Activated naive CD8-positive, alpha-beta T cell (primary cell): ENCODE measurements around the gene PEX11G.

ENCODE experiments used
- H3K27ac Mint-ChIP-seq: one replicate; pipeline ENCODE4 v1.8.0; 2021; ENCODE audit warnings: mixed read lengths
- H3K27me3 Mint-ChIP-seq: one replicate; pipeline ENCODE4 v1.8.0; 2021; ENCODE audit warnings: mixed read lengths
- H3K36me3 Mint-ChIP-seq: one replicate; pipeline ENCODE4 v1.8.0; 2021; ENCODE audit warnings: mixed read lengths
- H3K4me1 Mint-ChIP-seq: one replicate; pipeline ENCODE4 v1.8.0; 2021; ENCODE audit warnings: low read depth, mixed read lengths
- H3K4me3 Mint-ChIP-seq: one replicate; pipeline ENCODE4 v1.8.0; 2021; ENCODE audit warnings: mild to moderate bottlenecking, mixed read lengths
- H3K9me3 Mint-ChIP-seq: one replicate; pipeline ENCODE4 v1.8.0; 2021; ENCODE audit warnings: low read depth, mixed read lengths

Gene PEX11G

DNA sequence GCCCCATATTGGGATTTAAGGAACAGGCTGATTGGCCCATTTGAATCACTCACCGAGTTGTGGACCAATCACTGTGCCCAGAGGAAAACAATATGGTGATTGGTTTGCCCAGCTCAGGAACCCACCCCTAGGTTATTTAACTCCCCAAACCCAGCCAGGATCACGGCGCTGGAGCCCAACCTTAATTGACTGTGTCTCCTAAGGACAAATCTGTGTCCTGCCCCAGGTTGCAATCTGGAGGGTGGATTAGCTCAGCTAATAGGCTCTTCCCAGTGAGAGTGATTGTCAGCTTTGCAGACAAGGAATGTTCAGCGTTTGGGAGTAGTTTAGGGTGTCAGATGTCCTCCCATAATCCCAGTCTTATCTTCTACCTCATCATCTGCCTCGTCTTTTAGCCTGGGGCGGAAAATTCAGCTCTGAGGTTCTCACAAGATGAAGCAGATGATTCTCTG lies 23.6 kb upstream of the PEX11G start:
- H3K4me1 Mint-ChIP-seq: peaks cover 12% of the 10 kb centered on the region
- H3K36me3 Mint-ChIP-seq: no peaks in the 10 kb centered on the region
- peaks cover 1% of the 10 kb centered on the region for H3K27me3 Mint-ChIP-seq
- H3K27ac Mint-ChIP-seq: no peak overlapping the region
- no peaks in the 10 kb centered on the region for H3K9me3 Mint-ChIP-seq
- H3K4me3 Mint-ChIP-seq: no peak overlapping the region

DNA sequence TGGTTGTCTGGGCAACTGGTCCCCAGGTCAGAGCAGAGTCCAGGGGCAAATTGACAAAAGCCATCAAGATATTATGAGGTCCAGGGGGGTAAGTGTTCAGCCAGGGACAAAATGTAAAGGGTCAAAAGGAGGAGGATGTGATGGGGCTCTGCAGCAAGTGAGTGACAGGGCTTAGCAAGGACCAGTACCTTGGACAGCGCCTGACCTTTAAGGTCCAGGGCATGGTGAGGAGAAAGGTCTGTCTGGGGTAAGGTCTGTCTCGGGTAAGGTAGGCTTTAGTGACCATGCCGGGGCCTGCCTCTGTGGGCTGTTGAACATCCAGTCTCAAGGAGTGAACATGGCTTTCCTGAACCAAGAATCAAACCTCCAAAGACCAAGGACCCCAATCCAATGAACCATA lies 20.8 kb upstream of the PEX11G start:
- Mint-ChIP-seq H3K4me1 (peaks cover 10% of the 10 kb centered on the region), H3K36me3 (no peaks in the 10 kb centered on the region), H3K27me3 (peaks cover 4% of the 10 kb centered on the region), H3K9me3 (no peaks in the 10 kb centered on the region), H3K27ac (no peak overlapping the region), H3K4me3 (no peak overlapping the region)

DNA sequence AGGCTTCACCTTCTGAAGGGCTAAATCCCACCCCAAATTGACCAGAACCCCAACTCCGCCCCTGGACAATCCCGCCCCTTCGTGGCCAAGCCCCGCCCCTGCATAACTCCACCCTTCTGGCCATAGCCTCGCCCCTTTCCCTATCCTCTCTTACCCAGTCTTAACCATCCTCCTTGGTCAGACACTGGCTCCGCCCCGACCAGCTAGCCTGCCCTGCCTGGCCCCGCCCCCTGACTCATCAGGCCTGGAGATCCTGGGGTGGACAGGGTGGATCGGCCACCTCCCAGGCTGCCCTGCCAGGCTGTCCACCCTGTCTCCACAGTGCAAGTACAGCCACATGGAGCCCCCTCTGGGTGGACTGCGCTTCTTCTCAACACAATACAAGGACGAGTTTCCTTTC lies 19.0 kb upstream of the PEX11G start:
- Mint-ChIP-seq H3K27me3 (peaks cover 7% of the 10 kb centered on the region), H3K36me3 (no peaks in the 10 kb centered on the region), H3K4me1 (peaks cover 10% of the 10 kb centered on the region), H3K4me3 (no peak overlapping the region), H3K27ac (no peak overlapping the region), H3K9me3 (no peaks in the 10 kb centered on the region)

DNA sequence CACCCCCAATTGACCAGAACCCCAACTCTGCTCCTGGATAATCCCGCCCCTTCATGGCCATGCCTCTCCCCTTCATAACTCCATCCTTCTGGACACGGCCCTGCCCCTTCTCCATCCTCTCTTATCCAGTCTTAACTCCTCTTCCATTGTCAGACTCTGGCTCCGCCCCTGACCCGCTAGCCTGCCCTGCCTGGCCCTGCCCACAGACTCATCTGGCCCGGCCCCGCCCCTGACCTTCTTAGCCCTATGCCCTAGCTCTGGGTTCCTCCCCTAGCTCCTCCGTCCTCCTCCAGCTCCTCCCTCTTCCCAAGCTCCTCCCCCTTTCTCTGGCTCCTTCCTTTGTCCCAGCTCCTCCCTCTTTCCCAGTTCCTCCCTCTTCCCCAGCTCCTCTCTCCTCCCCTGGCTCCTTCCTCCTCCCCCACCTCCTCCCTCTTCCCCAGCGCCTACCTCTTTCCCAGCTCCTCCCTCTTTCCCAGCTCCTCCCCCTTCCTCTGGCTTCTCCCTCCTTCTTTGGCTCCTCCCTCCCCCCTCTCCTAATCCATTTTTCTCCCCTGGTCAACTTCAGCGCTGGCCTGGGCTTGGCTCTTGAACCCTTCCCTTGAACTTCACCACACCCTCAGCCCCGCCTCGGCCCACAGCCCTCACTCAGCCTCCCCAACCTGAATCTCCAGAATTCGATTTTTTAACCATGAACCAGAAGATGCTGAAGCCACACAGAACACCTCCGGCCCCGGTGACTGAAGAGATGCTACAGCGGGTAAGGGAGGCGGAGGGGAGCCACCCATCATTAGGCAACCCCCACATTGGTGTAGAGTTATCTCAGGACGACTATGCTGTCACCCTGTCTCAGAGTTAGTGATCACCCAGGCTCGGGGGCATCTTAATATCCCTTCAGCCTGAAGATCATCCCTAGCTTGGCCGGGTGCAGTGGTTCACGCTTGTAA lies 17.8 kb upstream of the PEX11G start:
- no peaks in the 10 kb centered on the region for H3K9me3 Mint-ChIP-seq
- H3K27me3 Mint-ChIP-seq: peaks cover 10% of the 10 kb centered on the region
- no peak overlapping the region for H3K4me3 Mint-ChIP-seq
- no peak overlapping the region for H3K27ac Mint-ChIP-seq
- H3K4me1 Mint-ChIP-seq: peaks cover 10% of the 10 kb centered on the region
- H3K36me3 Mint-ChIP-seq: no peaks in the 10 kb centered on the region

DNA sequence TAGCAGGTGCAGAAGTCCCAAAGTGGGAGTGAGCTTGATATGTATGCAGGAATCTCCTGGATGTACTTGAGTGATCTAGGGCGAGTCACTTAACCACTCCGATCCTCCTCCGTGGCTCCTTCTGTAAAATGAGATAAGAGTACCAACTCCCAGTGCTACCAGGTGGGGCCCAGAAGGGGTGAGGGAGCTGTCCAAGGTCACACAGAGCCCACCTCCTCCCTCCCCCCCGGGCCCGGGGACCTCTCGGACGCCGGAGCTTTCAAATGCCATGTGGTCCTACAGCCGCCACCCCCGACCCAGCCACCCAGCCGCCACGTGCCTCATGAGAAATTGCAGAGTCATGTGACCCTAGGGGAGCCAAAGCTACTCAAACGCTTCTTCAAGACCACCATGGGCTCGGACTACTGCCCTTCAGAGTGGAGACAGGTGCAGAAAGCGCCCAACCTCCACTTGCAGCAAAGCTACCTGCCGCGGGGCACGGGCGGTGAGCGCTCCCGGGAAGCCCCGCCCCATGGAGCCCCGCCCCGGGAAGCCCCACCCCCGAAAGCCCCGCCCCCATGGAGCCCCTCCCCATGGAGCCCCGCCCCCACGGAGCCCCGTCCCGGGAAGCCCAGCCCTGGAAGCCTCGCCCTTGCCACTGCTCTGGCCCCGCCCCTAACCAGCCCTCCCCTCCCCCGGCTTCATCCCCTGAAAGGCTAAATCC lies 17.0 kb upstream of the PEX11G start:
- no peaks in the 10 kb centered on the region for H3K36me3 Mint-ChIP-seq
- peaks cover 10% of the 10 kb centered on the region for H3K4me1 Mint-ChIP-seq
- H3K27me3 Mint-ChIP-seq: peaks cover 12% of the 10 kb centered on the region
- no peaks in the 10 kb centered on the region for H3K9me3 Mint-ChIP-seq
- peak overlapping the region; percentile 40 for H3K4me3 Mint-ChIP-seq
- no peak overlapping the region for H3K27ac Mint-ChIP-seq

DNA sequence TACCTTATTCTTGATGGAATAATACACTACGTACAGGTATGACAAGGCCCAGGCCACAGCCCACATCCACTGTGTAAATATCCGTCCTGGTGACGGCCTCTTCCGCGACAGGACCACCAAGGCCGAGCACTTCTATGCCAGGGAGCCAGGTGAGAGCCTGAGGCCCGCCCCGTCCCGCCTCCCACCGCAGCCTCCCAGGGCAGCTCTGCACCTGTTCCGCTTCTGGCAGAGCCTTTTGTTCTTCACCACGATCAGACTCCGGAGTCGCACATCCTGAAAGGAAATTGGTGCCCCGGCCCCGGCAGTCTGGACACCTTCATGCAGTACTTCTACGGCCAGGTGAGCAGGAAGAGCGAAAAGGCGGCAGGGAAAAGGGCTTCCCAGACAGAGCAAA lies 16.4 kb upstream of the PEX11G start:
- Mint-ChIP-seq H3K4me1 (peaks cover 10% of the 10 kb centered on the region), H3K36me3 (no peaks in the 10 kb centered on the region), H3K4me3 (peak overlapping the region; percentile 40), H3K9me3 (no peaks in the 10 kb centered on the region), H3K27ac (no peak overlapping the region), H3K27me3 (peaks cover 12% of the 10 kb centered on the region)

DNA sequence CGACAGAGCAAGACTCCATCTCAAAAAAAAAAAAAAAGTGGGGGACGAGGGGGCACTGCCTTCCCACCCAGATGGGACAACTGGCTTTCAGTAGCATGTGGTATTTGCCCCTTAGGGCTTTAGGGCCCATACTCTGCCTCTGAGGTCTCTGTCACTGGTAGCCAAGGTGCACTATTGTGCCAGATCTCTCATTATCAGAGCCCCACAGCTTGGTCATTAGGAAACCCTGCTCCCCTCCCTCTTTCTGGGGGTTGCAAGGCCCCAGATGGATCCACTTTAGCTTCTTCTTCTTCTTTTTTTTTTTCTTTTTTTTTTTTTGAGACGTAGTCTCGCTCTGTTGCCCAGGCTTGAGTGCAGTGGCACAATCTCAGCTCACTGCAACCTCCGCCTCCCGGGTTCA lies 15.8 kb upstream of the PEX11G start:
- Mint-ChIP-seq H3K4me1 (peaks cover 10% of the 10 kb centered on the region), H3K27me3 (peaks cover 12% of the 10 kb centered on the region), H3K9me3 (no peaks in the 10 kb centered on the region), H3K36me3 (no peaks in the 10 kb centered on the region), H3K27ac (no peak overlapping the region), H3K4me3 (no peak overlapping the region)

DNA sequence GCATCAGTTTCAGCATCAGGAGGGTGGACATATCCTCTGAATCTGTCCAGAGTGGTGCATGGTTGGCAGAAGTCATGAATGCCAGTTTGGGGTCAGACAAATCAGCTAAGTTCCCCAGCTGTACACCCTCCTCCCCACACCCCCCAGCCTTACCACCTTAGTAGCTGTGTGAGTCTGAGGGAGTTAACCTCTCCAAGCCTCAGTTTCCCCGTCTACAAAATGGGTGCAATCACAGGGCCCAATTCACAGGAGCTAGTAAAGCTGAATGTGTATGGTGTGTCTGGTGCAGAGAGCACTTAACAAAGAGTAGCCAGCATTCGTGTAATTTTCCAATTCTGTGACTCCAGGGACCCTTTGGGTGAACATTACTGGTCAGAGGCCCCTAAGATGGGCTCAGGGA lies 13.7 kb upstream of the PEX11G start:
- Mint-ChIP-seq H3K4me1 (peaks cover 10% of the 10 kb centered on the region), H3K27me3 (peaks cover 17% of the 10 kb centered on the region), H3K36me3 (no peaks in the 10 kb centered on the region), H3K4me3 (no peak overlapping the region), H3K27ac (no peak overlapping the region), H3K9me3 (no peaks in the 10 kb centered on the region)

DNA sequence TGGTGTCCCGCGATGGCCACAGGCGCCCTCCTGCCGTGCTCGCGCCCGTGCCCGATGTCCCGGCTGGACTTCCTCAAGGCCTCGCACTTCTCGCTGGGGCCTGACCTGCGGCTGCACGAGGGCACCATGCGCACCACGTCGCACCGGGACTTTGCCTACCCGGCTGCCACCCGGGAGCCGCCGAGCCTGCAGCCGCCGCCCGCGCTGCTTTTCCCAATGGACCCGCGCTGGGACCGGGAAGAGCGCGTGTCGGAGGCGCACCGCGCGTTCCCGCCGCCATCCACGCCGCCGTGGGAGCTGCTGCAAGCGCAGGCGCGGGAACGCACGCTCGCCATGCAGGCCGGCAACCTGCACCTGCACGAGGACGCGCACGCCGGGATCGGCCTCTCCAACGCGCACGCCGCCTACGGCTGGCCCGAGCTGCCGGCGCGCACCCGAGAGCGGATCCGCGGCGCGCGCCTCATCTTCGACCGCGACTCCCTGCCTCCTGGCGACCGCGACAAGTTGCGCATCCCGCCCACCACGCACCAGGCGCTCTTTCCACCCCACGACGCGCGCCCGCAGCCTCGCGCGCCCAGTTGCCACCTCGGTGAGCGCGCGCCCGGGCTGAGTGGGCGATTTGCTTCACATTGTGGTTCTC lies 12.1 kb upstream of the PEX11G start:
- peaks cover 21% of the 10 kb centered on the region for H3K27me3 Mint-ChIP-seq
- no peak overlapping the region for H3K27ac Mint-ChIP-seq
- H3K9me3 Mint-ChIP-seq: no peaks in the 10 kb centered on the region
- H3K4me1 Mint-ChIP-seq: peaks cover 6% of the 10 kb centered on the region
- peak overlapping the region; percentile 59 for H3K4me3 Mint-ChIP-seq
- H3K36me3 Mint-ChIP-seq: no peaks in the 10 kb centered on the region

DNA sequence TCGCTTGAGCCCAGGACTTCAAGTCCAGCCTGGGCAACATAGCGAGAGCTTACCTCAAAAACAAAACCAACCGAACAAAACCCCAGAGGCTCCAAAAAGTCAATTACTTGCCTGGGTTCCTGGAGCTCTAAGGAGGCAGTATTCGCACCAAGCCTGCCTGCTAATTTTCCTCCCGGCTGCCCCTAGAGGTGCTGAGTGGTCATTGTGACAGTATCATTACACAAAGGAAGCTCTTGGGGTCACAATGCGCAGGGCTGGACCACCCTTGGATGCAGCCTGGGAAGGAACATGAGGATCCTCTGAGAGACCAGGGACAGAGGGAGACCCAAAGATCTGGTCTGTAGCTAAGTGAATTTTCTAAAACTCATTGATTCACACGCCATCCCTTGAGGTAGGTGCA lies 8.5 kb upstream of the PEX11G start:
- peaks cover 4% of the 10 kb centered on the region for H3K4me1 Mint-ChIP-seq
- no peak overlapping the region for H3K4me3 Mint-ChIP-seq
- H3K27ac Mint-ChIP-seq: no peak overlapping the region
- H3K9me3 Mint-ChIP-seq: no peaks in the 10 kb centered on the region
- no peaks in the 10 kb centered on the region for H3K36me3 Mint-ChIP-seq
- H3K27me3 Mint-ChIP-seq: peaks cover 13% of the 10 kb centered on the region

DNA sequence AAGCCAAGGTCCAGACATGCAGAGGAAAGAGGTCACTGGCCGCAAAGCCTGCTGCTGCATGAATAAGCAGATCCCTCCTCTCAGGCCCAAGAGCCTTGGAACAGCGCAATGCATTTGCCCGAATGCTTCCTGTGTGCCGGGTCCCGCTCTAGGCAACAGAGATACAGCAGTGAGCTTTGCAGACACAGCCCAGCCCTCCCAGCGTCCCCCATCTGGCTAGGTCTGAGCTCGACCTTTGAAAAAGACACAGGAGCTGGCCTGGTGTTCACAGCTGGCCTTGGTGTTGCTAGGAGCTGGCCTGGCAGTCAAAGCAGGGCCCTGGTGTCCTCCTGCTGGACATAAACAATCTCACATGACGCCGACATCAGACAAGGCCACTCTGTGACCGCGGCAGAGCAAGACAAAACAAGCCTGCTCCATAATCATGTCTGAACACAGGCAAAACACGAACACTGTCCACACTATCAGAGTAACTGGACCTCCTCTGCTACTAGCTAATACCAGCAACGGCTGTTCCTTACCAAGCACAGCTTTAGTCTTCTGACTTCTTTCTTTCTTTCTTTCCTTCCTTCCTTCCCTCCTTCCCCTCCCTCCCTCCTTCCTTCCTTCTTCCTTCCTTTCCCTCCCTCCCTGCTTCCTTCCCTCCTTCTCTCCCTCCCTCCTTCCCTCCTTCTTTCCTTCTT lies 5.7 kb upstream of the PEX11G start:
- Mint-ChIP-seq H3K9me3 (no peaks in the 10 kb centered on the region), H3K27ac (no peak overlapping the region), H3K4me3 (no peak overlapping the region), H3K4me1 (peaks cover 11% of the 10 kb centered on the region), H3K36me3 (no peaks in the 10 kb centered on the region), H3K27me3 (peaks cover 11% of the 10 kb centered on the region)

DNA sequence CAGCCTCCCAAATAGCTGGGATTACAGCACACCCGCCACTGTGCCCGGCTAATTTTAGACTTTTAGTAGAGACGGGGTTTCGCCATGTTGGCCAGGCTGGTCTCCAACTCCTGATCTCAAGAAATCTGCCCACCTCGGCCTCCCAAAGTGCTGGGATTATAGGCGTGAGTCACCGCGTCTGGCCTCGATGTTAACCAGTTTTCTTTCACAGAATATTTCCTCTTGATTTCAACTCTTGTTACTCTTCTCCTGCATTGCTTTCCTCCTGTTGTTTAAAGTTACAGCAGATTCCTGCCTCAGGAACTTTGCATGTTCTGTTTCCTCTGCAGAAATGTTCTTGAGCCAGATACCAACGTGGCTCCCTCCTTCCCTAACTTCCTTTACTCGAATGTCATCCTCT lies 3.7 kb upstream of the PEX11G start:
- H3K4me1 Mint-ChIP-seq: peaks cover 17% of the 10 kb centered on the region
- no peak overlapping the region for H3K27ac Mint-ChIP-seq
- H3K27me3 Mint-ChIP-seq: peaks cover 6% of the 10 kb centered on the region
- H3K4me3 Mint-ChIP-seq: no peak overlapping the region
- no peaks in the 10 kb centered on the region for H3K36me3 Mint-ChIP-seq
- H3K9me3 Mint-ChIP-seq: no peaks in the 10 kb centered on the region

DNA sequence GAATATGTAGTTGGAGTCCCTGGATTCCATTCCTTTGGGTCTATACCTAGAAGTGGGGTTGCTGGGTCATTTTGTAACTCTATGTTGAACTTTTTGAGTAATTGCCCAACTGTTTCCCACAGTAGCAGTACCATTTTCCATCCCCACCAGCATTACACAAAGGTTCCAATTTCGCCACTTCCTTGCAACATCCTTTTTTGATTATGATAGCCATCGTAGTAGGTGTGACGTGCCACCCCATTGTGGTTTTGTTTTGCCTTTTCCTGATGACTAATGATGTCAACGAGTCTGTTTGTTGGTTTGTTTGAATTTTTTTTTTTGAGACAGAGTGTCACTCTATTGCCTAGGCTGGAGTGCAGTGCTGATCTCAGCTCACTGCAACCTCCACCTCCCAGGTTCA lies 3.3 kb upstream of the PEX11G start:
- H3K9me3 Mint-ChIP-seq: no peaks in the 10 kb centered on the region
- no peak overlapping the region for H3K4me3 Mint-ChIP-seq
- no peaks in the 10 kb centered on the region for H3K36me3 Mint-ChIP-seq
- H3K4me1 Mint-ChIP-seq: peaks cover 17% of the 10 kb centered on the region
- no peak overlapping the region for H3K27ac Mint-ChIP-seq
- peaks cover 3% of the 10 kb centered on the region for H3K27me3 Mint-ChIP-seq

DNA sequence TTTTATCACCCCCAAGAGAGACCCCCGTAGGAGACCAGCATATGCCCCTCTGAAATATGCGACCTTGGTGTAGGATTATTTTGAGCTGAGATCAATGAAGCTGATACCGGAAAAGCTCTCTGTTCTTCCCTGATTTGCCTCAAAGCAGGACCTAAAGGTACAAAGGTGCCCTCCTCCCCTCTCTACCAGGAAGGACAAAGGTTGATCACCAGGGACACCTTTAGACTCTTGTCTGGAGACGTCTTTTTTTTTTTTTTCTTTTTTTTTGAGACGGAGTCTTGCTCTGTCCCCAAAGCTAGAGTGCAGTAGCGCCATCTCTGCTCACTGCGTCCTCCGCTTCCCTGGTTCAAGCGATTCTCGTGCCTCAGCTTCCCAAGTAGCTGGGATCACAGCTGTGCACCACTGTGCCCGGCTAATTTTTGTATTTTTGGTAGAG lies 792 bp upstream of the PEX11G start:
- peak overlapping the region; percentile 91 for H3K4me3 Mint-ChIP-seq
- H3K4me1 Mint-ChIP-seq: peaks cover 17% of the 10 kb centered on the region
- no peaks in the 10 kb centered on the region for H3K36me3 Mint-ChIP-seq
- no peaks in the 10 kb centered on the region for H3K9me3 Mint-ChIP-seq
- H3K27ac Mint-ChIP-seq: peak overlapping the region; percentile 92
- H3K27me3 Mint-ChIP-seq: no peaks in the 10 kb centered on the region
